GM12878 (cell line): ENCODE data around the gene PAX3. TPM values are rescaled to one million over a fixed set of nuclear protein-coding genes. Genes with fewer than 3 reads are reported as not detected.

Source experiments
- BACH1 ChIP-seq: fragments of 450-650 bp; IDR thresholded peaks from 2 replicates; pipeline ENCODE4 v1.6.1; 2017; ENCODE audit warnings: mild to moderate bottlenecking, borderline replicate concordance
- BHLHE40 ChIP-seq, 2 experiments: fragments of 450-650 bp in 1 of 2; IDR thresholded peaks; 2 replicates each; pipeline ENCODE4 v1.6.1; 2011 to 2017; ENCODE audit warnings: low read depth in 2 of 2, borderline replicate concordance in 1 of 2, improper control_type of control experiment in 1 of 2, low read length in 1 of 2, mild to moderate bottlenecking in 1 of 2
- DPF2 ChIP-seq: fragments of 450-650 bp; IDR thresholded peaks from 2 replicates; pipeline ENCODE4 v1.6.1; 2017; ENCODE audit warnings: mild to moderate bottlenecking
- EP300 ChIP-seq, 2 experiments: fragments of 150-350 bp in 1 of 2; IDR thresholded peaks; 2 replicates each; pipeline ENCODE4 v1.6.1; 2011 to 2012; ENCODE audit warnings: low read depth in 2 of 2, low read length in 2 of 2, borderline replicate concordance in 1 of 2, improper control_type of control experiment in 1 of 2, inconsistent platforms in 1 of 2; ENCODE audit not compliant: control insufficient read depth in 1 of 2
- GATAD2B ChIP-seq: fragments of 450-650 bp; conservative IDR thresholded peaks from 2 replicates; pipeline ENCODE4 v1.6.1; 2017; ENCODE audit warnings: low read depth, mild to moderate bottlenecking, moderate library complexity
- JUND ChIP-seq: IDR thresholded peaks from 2 replicates; pipeline ENCODE4 v1.6.1; 2012; ENCODE audit warnings: low read depth, mild to moderate bottlenecking, low read length, improper control_type of control experiment, moderate library complexity
- NBN ChIP-seq: fragments of 450-650 bp; IDR thresholded peaks from 2 replicates; pipeline ENCODE4 v1.6.1; 2016
- NFYB ChIP-seq: IDR thresholded peaks from 2 replicates; pipeline ENCODE4 v1.6.1; 2011; ENCODE audit warnings: low read depth, mild to moderate bottlenecking, low read length, improper control_type of control experiment, moderate library complexity; ENCODE audit not compliant: insufficient read depth
- NRF1 ChIP-seq: conservative IDR thresholded peaks from 2 replicates; pipeline ENCODE4 v1.6.1; 2011; ENCODE audit warnings: mild to moderate bottlenecking, low read depth, low read length, improper control_type of control experiment
- PAX5 ChIP-seq: IDR thresholded peaks from 2 replicates; pipeline ENCODE4 v1.6.1; 2011; ENCODE audit warnings: low read depth, low read length, borderline replicate concordance
- PBX3 ChIP-seq: IDR thresholded peaks from 2 replicates; pipeline ENCODE4 v1.6.1; 2011; ENCODE audit warnings: mild to moderate bottlenecking, low read depth, low read length, moderate library complexity; ENCODE audit not compliant: insufficient replicate concordance
- RAD21 ChIP-seq: IDR thresholded peaks from 2 replicates; pipeline ENCODE4 v1.6.1; 2011; ENCODE audit warnings: mild to moderate bottlenecking, low read depth, low read length, moderate library complexity; ENCODE audit not compliant: insufficient read depth
- REST ChIP-seq: IDR thresholded peaks from 2 replicates; pipeline ENCODE4 v1.6.1; 2012; ENCODE audit warnings: mild to moderate bottlenecking, low read depth, low read length
- ZNF207 ChIP-seq: fragments of 450-650 bp; IDR thresholded peaks from 2 replicates; pipeline ENCODE4 v1.6.1; 2014; ENCODE audit warnings: antibody characterized with exemption, mild to moderate bottlenecking, borderline replicate concordance
- polyA plus RNA-seq, 11 experiments: library from polyadenylated mRNA; depleted of rRNA in 4 of 11; unstranded in 6 of 11; stranded (reverse) in 5 of 11; fragments of >200 nt; fragmentation: Nextera tagmentation in 4 of 11; fragmentation: Illumina TruSeq in 1 of 11; extraction: Ambion mirVana in 4 of 11; extraction: Trizol in 1 of 11; gene quantifications; 1 replicate in 1 of 11; 2 replicates in 10 of 11; pipeline versions ENCODE4 v1.2.1 to v1.2.3, GENCODE V29; 2011 to 2016; ENCODE audit warnings: inconsistent platforms in 2 of 11, missing spikeins in 2 of 11, low read depth in 1 of 11
- total RNA-seq, 4 experiments: library from RNA; depleted of rRNA in 3 of 4; stranded (reverse); fragments of >200 nt in 3 of 4; fragmentation: Illumina TruSeq in 1 of 4; extraction: Trizol in 1 of 4; gene quantifications; 2 replicates each; pipeline versions ENCODE4 v1.2.1 to v1.2.3, GENCODE V29; 2013 to 2021
- TF ChIP-seq, protein P1 (sequence below): fragments of 450-650 bp; IDR thresholded peaks from 2 replicates; pipeline ENCODE4 v1.6.1; 2017; ENCODE audit warnings: low read depth, mild to moderate bottlenecking, moderate library complexity
- TF ChIP-seq, protein P2 (sequence below), 3 experiments: IDR thresholded peaks in 2 of 3; conservative IDR thresholded peaks in 1 of 3; 2 replicates each; pipeline ENCODE4 v1.5.1; 2011; ENCODE audit warnings: low read depth in 3 of 3, low read length in 3 of 3, mild to moderate bottlenecking in 3 of 3, control low read depth in 2 of 3, moderate library complexity in 2 of 3, inconsistent platforms in 1 of 3, mixed read lengths in 1 of 3; ENCODE audit not compliant: control insufficient read depth in 2 of 3, insufficient read depth in 1 of 3; ENCODE audit errors: extremely low read depth in 1 of 3
- TF ChIP-seq, protein P3 (sequence below): fragments of 450-650 bp; conservative IDR thresholded peaks from 2 replicates; pipeline ENCODE4 v1.6.1; 2017; ENCODE audit warnings: mild to moderate bottlenecking, moderate library complexity

Gene PAX3
- total and polyA plus RNA-seq, 10 of the 15 experiments (the other 5 are each of a cell fraction or from before 2014, with no cell fraction given) = not detected

GRCh38 chr2:222318026-222318711 lies 19.4 kb upstream of the PAX3 start (continued):
- TF ChIP-seq DPF2 (0 out of 2 replicates have a peak, but pooled peaks have one; percentile 8), REST (no peak), NBN (0 out of 2 replicates have a peak, but pooled peaks have one; percentile 10), PBX3 (peak; percentile 44), BACH1 (peak; percentile 33; the same call in 1 of the 2 replicates), PAX5 (peak; percentile 41; the same call in 1 of the 2 replicates), GATAD2B (0 out of 2 replicates have a peak, but pooled peaks have one; percentile 19), JUND (no peak), ZNF207 (no peak), NFYB (no peak), EP300 (IDR thresholded peaks at IDR 0.05; ENCODE audit: borderline replicate concordance in 1 of 2, control insufficient read depth in 1 of 2, low read depth in 2 of 2, low read length in 2 of 2) (no peak), BHLHE40 (IDR thresholded peaks at IDR 0.05; ENCODE audit: borderline replicate concordance in 1 of 2, low read depth in 2 of 2, low read length in 1 of 2) (peak; percentile 68 to 90; a peak in 3 of 4 replicates), RAD21 (peak; percentile 87), NRF1 (peak; percentile 40)
- TF ChIP-seq, protein P1, sequence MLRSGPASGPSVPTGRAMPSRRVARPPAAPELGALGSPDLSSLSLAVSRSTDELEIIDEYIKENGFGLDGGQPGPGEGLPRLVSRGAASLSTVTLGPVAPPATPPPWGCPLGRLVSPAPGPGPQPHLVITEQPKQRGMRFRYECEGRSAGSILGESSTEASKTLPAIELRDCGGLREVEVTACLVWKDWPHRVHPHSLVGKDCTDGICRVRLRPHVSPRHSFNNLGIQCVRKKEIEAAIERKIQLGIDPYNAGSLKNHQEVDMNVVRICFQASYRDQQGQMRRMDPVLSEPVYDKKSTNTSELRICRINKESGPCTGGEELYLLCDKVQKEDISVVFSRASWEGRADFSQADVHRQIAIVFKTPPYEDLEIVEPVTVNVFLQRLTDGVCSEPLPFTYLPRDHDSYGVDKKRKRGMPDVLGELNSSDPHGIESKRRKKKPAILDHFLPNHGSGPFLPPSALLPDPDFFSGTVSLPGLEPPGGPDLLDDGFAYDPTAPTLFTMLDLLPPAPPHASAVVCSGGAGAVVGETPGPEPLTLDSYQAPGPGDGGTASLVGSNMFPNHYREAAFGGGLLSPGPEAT = no peak
- TF ChIP-seq, protein P2, sequence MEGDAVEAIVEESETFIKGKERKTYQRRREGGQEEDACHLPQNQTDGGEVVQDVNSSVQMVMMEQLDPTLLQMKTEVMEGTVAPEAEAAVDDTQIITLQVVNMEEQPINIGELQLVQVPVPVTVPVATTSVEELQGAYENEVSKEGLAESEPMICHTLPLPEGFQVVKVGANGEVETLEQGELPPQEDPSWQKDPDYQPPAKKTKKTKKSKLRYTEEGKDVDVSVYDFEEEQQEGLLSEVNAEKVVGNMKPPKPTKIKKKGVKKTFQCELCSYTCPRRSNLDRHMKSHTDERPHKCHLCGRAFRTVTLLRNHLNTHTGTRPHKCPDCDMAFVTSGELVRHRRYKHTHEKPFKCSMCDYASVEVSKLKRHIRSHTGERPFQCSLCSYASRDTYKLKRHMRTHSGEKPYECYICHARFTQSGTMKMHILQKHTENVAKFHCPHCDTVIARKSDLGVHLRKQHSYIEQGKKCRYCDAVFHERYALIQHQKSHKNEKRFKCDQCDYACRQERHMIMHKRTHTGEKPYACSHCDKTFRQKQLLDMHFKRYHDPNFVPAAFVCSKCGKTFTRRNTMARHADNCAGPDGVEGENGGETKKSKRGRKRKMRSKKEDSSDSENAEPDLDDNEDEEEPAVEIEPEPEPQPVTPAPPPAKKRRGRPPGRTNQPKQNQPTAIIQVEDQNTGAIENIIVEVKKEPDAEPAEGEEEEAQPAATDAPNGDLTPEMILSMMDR (IDR thresholded peaks at IDR 0.05 in 2 of 3, conservative IDR thresholded peaks at IDR 0.05 in 1 of 3; ENCODE audit: control insufficient read depth in 2 of 3, extremely low read depth in 1 of 3, insufficient read depth in 1 of 3, low read depth in 3 of 3, low read length in 3 of 3) = peak; percentile 35 to 80 (median 66); a peak in 5 of 6 replicates
- TF ChIP-seq, protein P3, sequence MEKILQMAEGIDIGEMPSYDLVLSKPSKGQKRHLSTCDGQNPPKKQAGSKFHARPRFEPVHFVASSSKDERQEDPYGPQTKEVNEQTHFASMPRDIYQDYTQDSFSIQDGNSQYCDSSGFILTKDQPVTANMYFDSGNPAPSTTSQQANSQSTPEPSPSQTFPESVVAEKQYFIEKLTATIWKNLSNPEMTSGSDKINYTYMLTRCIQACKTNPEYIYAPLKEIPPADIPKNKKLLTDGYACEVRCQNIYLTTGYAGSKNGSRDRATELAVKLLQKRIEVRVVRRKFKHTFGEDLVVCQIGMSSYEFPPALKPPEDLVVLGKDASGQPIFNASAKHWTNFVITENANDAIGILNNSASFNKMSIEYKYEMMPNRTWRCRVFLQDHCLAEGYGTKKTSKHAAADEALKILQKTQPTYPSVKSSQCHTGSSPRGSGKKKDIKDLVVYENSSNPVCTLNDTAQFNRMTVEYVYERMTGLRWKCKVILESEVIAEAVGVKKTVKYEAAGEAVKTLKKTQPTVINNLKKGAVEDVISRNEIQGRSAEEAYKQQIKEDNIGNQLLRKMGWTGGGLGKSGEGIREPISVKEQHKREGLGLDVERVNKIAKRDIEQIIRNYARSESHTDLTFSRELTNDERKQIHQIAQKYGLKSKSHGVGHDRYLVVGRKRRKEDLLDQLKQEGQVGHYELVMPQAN = peak; percentile 93
